Choroid plexus epithelial cell (primary cell): ENCODE measurements around the gene SH3BP2.

Experiments used
- DNase-seq: peaks from one replicate; pipeline ENCODE4 v3.0.0-alpha.2; 2010; ENCODE audit warnings: low read depth
- H3K4me3 ChIP-seq: 2 replicates; pipeline ENCODE4 v1.5.1; 2011; ENCODE audit warnings: low read depth, mild to moderate bottlenecking, control low read depth, low read length, moderate library complexity
- TF ChIP-seq, protein P1 (sequence below): conservative IDR thresholded peaks from 2 replicates; pipeline ENCODE4 v1.5.1; 2011; ENCODE audit warnings: low read depth, mild to moderate bottlenecking, control low read depth, inconsistent platforms, low read length, moderate library complexity

SH3BP2 gene

DNA sequence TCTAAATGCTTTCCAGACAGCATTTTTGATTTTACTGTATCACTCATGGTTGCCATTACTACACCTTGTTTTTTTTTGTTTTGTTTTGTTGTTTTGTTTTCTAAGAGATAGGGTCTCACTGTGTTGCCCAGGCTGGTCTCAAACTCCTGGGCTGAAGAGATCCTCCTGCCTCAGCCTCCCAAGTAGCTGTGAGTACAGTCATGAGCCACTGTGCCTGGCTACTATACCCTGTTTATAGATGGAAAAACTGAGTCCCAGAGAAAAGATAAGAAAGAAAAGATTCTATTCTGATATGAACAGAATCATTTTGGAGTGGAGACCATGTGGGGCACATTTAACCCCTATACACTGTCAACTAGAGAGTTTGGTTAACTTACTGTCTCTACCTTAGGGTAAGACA is 70.8 kb downstream of the SH3BP2 start:
- TF ChIP-seq, protein P1, sequence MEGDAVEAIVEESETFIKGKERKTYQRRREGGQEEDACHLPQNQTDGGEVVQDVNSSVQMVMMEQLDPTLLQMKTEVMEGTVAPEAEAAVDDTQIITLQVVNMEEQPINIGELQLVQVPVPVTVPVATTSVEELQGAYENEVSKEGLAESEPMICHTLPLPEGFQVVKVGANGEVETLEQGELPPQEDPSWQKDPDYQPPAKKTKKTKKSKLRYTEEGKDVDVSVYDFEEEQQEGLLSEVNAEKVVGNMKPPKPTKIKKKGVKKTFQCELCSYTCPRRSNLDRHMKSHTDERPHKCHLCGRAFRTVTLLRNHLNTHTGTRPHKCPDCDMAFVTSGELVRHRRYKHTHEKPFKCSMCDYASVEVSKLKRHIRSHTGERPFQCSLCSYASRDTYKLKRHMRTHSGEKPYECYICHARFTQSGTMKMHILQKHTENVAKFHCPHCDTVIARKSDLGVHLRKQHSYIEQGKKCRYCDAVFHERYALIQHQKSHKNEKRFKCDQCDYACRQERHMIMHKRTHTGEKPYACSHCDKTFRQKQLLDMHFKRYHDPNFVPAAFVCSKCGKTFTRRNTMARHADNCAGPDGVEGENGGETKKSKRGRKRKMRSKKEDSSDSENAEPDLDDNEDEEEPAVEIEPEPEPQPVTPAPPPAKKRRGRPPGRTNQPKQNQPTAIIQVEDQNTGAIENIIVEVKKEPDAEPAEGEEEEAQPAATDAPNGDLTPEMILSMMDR: no peak
- DNase-seq: no peak
- H3K4me3 ChIP-seq: no peak overlapping the region

- no peak for DNase-seq
- TF ChIP-seq, protein P1: no peak
- H3K4me3 ChIP-seq: no peak overlapping the region
These were observed 72.4 kb downstream of the SH3BP2 start for GRCh38 chr4:2865196-2865780.

GRCh38 chr4:2866160-2866861 is 73.4 kb downstream of the SH3BP2 start:
- DNase-seq: no peak
- no peak overlapping the region for H3K4me3 ChIP-seq
- TF ChIP-seq, protein P1: no peak

DNA sequence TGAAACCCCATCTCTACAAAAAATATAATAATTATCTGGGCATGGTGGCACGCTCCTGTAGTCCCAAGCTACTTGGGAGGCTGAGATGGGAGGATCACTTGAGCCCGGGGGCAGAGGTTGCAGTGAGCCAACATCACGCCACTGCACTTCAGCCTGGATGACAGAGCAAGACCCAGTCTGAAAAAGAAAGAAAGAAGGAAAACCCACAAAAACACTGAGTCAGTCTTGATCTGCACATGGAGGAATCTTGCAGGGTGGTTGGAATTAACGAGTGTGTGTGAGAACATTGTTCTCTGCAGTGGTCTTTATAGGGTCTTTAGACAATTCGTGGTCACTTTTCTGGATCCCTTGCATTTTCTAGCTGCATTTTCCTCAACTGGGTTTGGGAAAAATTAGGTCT is 74.0 kb downstream of the SH3BP2 start:
- TF ChIP-seq, protein P1: no peak
- H3K4me3 ChIP-seq: no peak overlapping the region
- peak; percentile 36 for DNase-seq

- peak; percentile 56 for DNase-seq
- TF ChIP-seq, protein P1: no peak
- H3K4me3 ChIP-seq: peak overlapping the region; percentile 37
These were observed 75.0 kb downstream of the SH3BP2 start for GRCh38 chr4:2867758-2868491.

GRCh38 chr4:2868877-2869487 is 76.1 kb downstream of the SH3BP2 start:
- TF ChIP-seq, protein P1: no peak
- DNase-seq: no peak
- H3K4me3 ChIP-seq: no peak overlapping the region
